GM12873 (cell line): ENCODE data around the gene KPNA5.

Source experiments
- TF ChIP-seq, protein P1 (sequence below): IDR thresholded peaks from 2 replicates; pipeline ENCODE4 v1.5.1; 2012; ENCODE audit warnings: low read depth, mild to moderate bottlenecking, moderate library complexity, low read length, control low read depth; ENCODE audit not compliant: insufficient read depth; ENCODE audit errors: missing control alignments

KPNA5 gene

GRCh38 chr6:116773886-116774285 lies 92.9 kb downstream of the KPNA5 start:
- TF ChIP-seq, protein P1, sequence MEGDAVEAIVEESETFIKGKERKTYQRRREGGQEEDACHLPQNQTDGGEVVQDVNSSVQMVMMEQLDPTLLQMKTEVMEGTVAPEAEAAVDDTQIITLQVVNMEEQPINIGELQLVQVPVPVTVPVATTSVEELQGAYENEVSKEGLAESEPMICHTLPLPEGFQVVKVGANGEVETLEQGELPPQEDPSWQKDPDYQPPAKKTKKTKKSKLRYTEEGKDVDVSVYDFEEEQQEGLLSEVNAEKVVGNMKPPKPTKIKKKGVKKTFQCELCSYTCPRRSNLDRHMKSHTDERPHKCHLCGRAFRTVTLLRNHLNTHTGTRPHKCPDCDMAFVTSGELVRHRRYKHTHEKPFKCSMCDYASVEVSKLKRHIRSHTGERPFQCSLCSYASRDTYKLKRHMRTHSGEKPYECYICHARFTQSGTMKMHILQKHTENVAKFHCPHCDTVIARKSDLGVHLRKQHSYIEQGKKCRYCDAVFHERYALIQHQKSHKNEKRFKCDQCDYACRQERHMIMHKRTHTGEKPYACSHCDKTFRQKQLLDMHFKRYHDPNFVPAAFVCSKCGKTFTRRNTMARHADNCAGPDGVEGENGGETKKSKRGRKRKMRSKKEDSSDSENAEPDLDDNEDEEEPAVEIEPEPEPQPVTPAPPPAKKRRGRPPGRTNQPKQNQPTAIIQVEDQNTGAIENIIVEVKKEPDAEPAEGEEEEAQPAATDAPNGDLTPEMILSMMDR, result no peak

- TF ChIP-seq, protein P1, result peak; percentile 20
Observed at GRCh38 chr6:116779573-116780164, 98.7 kb downstream of the KPNA5 start.

DNA sequence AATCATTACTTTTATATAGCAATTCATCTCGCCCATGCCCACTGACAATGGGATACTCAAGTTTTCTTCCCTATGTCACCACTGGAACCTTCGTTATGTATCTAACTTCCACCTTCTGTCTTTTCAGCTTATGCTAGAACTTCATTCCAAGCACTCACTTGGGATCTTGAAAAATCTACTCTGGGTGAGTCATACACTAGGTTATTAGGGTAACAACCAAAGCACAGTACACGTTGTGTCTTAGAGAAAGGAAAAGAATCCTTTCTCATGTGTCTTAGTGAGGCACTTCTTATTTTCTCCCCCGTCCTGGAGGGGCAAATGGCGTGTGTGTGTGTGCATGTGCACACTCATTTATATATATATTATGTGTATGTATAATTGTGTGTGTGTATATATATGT lies 102.8 kb downstream of the KPNA5 start:
- TF ChIP-seq, protein P1, result no peak
